Measurements from ENCODE around the gene GALC.

The GALC gene

DNA sequence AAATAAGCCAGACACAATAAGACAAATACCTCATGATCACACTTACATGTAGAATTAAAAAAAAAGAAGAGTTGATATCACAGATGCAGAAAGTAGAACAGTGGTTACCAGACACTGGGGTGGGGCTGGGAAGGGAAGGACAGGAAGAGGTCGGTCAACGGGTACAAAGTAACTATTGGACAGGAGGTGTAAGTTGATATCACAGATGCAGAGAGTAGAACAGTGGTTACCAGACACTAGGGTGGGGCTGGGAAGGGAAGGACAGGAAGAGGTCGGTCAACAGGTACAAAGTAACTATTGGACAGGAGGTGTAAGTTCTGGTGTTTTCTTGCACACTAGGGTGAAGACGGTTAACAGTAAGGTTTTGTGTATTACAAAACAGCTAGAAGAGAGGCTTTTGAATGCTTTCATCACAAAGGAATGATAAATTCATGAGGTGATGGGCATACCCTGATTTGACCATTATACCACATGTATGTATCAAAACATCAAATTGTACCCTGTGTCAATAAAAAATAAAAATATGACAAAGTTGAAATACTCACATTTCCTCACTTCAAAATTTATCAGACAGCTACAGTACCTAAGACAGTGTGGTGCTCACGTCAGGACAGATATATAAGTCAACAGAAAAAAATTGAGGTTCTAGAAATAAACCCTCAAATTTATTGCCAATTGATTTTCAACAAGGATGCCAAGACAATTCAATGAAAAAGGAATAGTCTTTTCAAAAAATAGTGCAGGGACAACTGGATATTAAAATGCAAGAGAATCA lies 32.8 kb downstream of the GALC start:
- no peak for DNase-seq

DNA sequence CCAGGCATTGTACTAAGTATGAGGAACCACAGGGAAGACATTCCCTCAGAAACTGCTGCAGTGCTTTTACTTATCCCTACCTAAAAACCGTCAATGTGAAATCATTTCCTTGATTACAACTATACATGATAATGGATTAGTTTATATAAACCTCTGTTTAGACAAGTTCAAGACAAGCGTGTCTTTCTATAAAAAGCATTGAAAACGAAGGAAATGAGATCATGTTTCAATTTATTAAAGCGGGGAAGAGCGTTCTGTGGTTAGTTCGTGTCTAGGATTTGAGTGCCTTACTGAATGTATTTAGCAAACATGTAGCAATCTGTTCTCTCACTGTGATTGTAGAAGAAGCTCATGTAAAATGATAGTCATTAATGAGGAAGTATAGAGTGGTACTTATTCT lies 37.5 kb downstream of the GALC start:
- DNase-seq: no peak

DNA sequence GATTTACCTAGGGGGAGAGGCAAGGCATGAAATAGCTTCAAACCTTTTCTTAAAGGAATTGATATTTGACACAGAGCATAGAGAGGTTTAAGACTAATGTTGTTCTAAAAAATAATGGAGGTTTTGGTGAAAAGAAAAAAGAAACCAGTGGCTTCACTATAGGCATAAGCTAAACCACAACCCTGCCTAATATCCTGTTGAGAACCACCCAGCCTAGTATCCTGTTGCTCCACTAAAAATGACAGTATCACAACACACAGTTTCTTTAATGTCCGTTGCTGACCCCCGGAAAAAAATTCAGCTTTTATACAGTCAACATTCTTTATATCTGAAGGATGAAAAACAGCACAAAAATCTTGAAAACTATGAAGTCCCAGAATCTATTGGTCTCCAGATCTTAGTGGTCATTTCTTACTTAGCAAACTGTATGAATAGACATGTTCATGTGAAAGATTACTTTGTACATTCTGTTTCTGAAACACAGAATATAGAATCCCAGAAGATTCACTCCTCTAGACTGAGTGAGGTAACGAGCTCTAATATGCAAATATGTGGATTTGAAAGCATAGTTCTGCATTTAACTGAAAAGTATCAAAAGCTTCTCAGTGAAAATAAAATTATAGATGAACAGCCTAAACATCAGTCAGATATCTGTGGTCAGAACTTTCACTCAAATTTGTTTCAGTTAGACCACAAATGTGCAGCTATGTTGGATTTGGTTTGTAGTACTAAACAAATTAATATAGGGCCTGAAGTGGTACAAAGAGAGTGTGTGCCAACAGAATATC lies 40.5 kb downstream of the GALC start:
- DNase-seq: no peak

DNA sequence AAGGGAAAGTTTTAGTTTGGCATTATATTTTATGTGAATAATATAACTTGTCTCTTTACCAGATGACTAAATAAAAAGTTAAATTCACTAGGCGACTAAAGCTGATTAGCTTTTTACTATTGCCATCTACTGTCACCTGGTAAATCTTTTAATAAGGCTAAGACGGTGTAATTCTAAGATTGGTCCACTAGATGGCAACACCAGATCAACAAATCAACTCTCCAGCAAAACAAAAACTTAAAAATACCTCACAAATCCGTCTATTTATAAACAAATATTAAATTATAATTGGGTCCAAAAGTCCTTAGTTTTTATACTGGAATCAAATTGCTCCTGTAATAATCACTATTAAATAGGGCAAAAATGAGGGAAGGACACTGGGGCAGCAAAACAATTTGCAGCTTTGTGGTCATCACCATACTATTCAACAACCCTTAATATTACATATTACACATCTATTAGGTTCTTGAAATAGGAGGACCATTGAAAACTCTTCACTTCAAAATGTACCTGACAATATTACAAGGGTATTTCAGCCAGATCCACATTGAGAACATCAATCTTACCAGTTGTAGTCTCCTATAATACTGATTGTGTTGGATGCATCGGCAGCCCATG lies 47.9 kb downstream of the GALC start:
- DNase-seq: no peak

DNA sequence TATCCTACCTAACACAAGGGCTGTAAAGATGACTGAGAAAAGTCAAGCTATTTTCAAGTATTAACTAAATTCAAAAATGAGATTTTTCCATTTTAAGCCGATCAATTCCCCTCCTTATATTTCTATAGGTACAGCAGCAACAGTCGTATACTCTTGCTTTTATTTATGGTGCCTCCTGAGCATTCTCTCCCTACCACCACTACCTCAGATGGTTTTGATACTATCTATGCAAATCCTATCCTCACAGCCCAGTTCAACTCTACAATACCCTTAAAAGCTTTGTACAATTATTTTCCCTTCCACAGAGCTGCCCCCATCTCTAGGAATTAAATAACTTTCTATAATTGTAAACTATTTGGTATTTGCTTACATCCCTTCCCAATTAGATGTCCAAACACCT lies 52.1 kb downstream of the GALC start:
- no peak for DNase-seq

DNA sequence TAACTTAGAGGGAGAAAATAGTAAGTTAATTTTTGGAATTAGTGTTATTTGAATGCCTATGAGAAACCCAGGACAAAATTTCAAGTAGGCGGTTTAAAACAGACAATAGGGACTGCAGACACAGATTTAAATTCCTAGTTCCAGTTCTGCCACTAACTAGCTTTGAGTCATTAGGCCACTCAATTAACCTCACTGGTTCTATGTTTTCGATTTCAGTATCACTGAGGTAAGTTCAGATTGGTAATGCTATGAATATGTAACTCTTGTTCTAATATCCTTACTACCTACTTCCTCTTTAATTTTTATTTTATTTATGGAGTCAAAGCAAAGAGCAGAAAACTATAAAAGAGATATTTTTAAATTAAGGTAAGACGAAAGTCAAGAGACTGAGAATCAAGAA lies 52.6 kb downstream of the GALC start:
- no peak for DNase-seq

DNA sequence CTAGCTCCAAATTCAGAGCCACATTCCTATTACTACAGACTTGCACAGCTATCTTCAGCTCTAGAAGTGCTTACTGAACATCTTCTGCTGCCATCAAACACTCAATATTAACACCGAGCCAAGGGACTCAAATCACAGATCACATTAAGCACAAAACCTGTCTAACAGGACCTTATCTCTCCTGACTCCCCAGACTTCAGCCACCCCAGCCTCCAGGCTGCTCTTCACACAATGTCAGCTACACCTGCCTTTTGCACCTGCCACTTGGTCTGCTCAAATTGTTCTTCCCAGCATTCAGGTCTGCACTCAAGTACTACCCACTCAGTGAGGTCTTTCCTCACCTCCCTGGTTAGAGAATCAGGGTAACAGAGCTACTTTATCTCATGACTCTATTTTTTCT lies 57.1 kb downstream of the GALC start:
- DNase-seq: no peak

DNA sequence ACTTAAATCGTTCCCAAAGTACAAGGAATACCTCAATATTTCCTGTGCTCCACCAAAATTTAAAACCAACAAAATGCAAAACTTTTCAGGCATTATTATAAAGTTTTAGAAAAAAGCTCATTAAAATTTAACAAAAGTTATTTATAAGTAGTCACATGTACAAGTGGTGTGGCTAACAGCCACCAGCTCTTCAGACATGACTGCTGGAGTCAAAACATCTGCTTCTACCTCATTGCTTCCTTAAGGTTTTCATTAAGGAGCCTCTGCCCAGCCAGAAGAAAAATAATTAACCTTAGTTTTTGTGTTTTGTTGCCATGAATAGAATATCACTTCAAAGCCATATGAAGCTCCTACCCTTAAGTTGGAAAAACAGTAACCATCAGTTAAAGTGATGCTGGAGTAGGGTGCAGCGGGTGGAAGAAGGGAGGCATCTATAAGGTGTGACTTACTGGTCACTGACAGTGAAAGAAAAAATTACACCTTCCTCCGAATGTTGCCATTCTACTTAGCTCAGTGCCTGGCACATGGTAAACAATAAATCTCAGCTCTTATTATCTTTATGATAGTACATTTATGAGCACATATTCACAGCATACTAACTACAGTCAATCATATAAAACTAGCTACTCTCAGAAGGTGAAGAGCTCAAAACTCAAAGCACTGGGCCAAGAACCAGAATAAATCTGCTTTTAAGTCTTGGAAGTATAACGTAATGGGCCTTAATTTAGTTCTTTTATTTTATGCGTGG lies 57.7 kb downstream of the GALC start:
- no peak for DNase-seq

DNA sequence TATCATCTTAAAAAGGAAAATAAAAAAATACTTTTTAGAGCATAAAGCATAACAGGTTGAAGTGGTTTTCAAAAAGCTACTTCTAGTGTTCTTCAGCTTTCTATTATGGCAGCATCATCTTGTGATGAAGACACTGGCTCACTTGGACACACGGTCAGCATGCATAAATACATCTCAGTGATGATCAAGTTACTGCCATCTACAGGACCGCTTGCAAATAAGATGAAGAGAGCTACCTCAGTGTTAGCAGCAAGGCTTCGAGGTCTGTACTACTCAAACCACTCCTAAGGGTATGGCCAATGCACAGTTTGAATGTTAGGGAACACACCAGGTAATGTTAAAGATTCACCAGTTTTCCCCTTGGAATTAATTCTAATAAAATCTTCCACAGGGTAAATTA lies 58.8 kb downstream of the GALC start:
- no peak for DNase-seq

DNA sequence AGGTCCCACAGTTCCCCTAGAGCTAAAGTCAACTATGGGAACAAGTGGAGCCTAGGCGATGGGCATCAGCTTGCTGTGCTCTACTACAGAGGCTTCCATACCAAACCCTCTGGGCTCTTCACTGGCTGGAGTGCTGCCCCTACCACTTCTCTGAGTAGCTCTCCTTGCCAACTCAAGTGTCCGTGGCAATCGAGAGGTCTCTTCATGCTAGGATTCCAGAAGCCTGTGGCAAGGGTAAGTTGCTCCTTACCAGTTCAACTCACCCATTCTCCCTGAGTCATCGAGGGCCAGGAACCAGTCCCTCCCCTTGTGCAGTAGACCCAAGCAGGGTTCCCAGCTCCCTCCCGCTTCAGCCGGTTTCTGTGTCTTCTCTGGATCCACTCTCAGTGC lies 76.1 kb downstream of the GALC start:
- DNase-seq: no peak

DNA sequence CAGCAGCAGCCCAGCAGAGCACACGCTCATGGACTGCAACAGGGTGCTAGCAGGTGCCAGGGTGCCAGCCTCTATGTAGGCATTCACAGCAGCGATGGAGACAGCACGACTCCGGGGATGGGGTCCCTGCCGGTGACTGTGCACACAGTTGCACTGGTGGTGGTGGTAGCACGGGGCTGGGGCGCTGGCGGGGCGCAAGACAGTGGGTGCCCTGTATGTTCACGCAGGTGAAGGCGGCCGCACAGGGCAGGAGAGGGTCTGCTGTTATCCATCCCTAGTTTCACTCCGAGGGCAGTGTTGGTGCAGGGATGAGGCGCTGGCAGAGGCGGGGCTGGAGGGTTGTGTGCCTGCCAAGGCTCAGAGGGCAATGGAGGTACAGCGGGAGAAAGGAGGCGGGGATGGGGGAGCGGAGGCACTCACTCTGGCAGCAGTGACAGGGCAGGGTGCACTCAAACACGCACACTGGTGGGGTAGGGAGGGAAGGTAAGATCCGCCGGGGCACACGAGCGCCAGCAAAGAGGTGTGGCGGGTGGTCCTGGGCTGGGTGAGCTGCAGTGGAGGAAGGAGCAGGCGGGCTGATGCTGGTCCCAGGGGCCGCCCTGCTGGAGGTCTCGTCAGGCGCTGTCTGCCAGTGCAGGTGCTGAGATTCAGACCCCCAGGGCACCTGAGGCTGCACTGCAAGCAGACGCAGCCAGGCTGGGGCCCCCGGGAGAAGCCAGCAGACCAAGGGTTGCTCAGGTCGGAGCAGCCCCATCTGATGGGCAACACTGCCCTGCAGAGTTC lies 76.7 kb downstream of the GALC start:
- no peak for DNase-seq

DNA sequence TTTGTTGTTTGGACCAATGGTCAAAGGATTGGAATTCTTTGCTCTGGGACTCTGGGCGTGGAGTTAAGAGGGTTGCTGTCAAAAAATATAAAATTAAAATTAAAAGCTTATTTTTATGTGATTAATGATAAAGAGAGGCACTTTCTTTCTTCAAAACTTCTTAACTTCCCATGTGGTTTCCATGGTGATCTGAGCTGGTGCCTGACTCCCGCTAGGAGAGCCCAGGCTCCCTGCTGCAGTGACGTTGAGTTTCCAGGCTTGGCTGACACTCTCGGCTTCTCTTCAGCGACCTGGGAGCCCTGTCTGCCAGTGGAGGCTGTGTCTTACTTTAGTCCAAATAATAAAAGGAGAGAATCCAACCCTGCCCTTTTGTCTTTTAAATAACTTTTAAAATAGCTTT lies 84.4 kb downstream of the GALC start:
- DNase-seq: peak in 12 of 56 donors; percentile 2 to 57 (median 14)

DNA sequence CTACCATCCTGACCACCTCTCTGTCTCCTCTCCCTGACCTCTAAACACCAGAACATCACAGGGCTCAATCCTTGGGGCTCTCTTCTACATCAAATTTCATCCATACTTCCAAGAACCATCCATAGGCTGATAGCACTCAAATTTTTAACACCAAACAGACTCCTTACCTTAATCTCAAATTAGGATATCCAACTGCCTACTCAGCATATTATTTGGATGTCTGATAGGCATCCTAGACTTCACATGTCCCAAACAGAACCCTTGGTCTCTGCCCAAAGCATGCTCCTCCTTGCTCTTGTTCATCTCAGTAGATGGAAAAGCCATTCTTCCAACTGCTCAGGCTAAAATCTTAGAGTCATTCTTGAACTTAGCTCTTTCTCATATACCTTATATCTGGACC lies 91.3 kb downstream of the GALC start:
- no peak for DNase-seq

DNA sequence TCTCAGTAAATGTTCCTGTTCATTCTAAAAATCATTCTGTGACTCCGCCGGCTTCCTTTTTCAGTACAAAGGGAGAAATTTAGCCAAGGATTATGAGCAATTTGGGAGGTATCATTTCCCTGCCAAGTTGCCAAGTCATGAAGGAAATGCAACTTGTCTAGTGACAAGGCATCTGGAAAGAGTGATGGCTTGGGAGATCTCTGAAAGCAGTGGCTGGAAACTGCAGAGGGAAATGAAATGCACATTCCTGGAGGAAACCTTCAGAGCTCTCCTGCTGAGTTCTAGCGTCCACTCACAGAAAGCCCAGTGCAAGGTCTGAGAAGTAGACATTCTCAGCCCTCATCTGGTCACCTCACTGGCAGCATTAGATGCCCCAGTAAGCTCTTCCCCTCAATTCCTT lies 91.7 kb downstream of the GALC start:
- no peak for DNase-seq

DNA sequence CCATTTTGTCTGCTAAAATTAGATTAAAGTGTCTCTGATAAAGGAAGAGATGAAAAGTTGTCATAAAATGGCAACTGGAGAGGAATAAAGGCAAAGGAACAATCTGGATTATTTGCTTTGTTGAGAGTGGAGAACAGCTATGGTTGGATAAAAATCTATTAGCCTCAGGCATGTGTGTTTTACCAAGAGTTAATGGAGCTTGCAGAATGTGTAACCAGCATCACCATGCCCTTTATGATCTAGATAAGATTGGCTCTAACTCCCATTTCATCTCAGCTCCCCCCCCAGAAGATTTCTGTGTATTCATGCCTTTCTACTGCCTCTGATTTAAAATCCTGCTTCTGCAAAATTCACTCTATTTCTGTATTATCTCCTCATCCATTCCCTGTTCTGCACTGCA lies 93.8 kb downstream of the GALC start:
- DNase-seq: no peak

DNA sequence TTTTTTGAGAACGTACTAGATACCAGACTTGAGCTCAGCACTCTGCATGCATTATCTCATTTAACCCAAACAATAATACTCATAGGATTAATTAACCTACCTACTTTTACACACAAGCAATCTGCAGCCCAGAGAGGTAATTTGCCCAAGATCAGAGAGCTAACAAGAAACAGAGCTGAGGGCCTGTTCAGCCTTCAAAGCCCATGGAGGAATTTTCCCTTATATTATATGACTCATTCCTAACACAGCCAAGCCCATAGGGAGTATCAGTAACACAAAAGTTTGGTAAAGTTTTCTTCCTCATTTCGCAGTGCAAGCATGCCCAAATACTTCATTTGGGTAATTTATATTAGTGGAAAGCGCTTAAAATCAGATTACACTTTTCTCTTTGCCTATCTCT lies 94.7 kb downstream of the GALC start:
- DNase-seq: no peak

DNA sequence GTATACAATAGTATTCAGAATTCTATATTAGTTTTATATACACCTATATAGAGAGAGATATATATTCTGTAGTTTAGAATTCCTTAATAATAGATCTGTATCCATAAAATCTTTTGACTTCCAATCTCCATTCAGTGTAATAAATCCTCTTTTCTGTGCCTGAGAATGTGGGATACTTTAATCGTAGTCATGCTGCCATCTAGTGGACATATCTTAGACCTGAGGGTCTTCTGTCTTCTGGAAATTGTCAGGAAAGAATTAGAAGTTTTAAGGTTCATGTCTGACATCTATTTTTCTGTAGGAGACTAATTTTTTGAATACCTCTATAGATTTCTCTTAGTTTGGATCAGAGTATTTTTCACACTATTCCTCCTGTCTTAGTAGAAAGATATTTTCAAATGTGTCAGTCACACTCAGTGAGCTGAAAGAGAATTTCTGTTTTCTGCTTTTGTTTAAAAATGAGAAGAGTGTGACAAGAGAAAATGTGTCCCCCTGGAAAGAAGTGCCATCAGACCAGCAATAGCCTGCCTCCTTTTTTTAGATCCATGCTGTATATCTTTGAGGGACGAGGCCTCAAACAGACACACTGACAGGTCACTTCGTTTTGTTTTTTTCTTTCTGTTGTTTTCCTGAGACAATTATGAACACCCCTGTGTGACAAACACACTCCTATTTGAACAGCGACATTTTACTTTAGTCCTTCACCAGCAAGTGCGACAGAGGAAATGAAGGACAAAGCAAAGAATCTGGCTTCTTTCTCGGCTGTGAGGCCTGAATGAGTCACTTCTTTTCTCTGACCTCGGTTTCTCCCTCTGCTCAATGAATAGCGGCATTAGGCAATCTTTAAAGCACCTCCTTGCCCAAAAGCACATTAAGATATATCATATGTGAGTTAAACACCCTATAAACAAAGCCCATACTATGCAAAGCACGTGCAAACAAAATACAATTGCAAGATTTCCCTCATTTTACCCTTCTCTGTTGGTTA lies 96.3 kb downstream of the GALC start:
- DNase-seq: peak in 1 of 56 donors; percentile 6

DNA sequence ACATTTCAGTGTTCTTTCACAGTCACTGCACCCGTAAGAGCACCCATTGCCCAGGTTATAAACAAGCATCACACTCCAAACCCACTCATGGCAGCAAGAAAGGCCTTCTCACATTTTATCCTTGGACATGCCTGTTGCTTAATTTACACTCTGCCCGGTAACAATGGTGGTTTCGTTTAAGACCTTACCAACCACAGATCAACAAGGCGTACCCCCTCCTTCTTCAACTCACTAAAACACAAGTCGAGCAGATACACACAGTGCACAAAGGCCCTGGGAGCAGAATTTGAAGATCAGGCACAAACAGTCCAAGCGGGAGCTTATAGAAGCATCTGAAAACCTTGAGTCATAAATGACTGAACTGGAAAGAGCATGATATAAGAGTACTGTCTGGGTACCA lies 98.1 kb downstream of the GALC start:
- DNase-seq: no peak

DNA sequence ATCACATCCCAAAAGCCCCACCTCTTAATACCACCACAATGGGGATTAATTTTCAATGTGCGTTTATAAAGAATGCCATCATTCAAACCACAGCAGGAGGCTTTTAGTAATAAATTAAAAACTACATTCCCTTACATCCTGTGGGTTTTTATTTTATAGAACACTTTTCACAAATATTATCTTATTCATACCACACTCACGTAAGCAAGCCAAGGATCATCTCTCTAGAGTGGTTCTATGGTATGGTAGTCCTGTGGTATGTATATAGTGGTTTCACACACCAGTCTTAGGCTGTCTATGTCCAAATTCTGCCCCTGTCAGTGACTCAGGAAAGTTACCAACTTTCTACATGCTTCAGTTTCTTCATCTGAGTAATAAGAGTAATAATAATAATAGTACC lies 100.2 kb downstream of the GALC start:
- no peak for DNase-seq
